ENCODE results near the gene FRMD6.

DNA sequence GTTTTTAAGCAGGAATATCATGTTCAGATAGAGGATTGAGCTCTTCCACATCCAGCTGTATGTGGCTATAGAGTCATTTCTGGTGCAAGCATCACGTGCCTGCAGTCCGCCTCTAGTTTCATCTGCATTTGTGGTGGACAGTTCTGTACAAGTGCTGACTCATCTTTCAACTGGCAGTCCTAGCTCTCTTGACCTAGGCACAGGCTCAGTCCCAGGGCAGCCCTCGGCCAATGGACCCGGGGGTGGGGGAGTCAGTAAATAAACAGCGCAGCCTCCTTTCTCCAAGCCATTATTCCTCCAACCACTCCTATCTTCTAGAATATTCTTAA lies 41.8 kb upstream of the FRMD6 start:
- TF ChIP-seq POLR2A (IDR thresholded peaks at IDR 0.05; ENCODE audit: low read length), result no peak
- no peak for TF ChIP-seq GATA1 (IDR thresholded peaks at IDR 0.05; ENCODE audit: low read depth, low read length)

Data from erythroblast (primary cell).